B cell (primary cell): ENCODE measurements around the gene TMEM132D.

Source experiments
- CTCF ChIP-seq: fragments of 200-600 bp; IDR thresholded peaks from one replicate; pipeline ENCODE4 v1.8.0; 2022; ENCODE audit warnings: antibody characterized with exemption, mild to moderate bottlenecking
- EZH2 ChIP-seq: IDR thresholded peaks from 2 replicates; pipeline ENCODE4 v1.6.1; 2012; ENCODE audit warnings: borderline replicate concordance, low read depth, mild to moderate bottlenecking, moderate library complexity, low read length; ENCODE audit not compliant: insufficient read depth, poor library complexity, severe bottlenecking

GRCh38 chr12:129622566-129622965 lies 281.3 kb downstream of the TMEM132D start:
- TF ChIP-seq CTCF (no peak), EZH2 (no peak)
